ENCODE measurements around the gene ILDR2.

Gene ILDR2

GRCh38 chr1:166972826-166973225, 2.5 kb downstream of the ILDR2 start:
- no peak for TF ChIP-seq CTCF (IDR thresholded peaks at IDR 0.05; ENCODE audit: control insufficient read depth, insufficient read depth, low read depth, low read length, missing control alignments)
- no peak for DNase-seq (ENCODE audit: low read depth)
- H3K4me3 ChIP-seq (ENCODE audit: control insufficient read depth, low read depth, low read length), result no peak overlapping the region

GRCh38 chr1:166972193-166972592, 3.1 kb downstream of the ILDR2 start:
- H3K4me3 ChIP-seq (ENCODE audit: control insufficient read depth, low read depth, low read length), result no peak overlapping the region
- TF ChIP-seq CTCF (IDR thresholded peaks at IDR 0.05; ENCODE audit: control insufficient read depth, insufficient read depth, low read depth, low read length, missing control alignments), result no peak
- DNase-seq (ENCODE audit: low read depth), result no peak

GRCh38 chr1:166971252-166971651, 4.1 kb downstream of the ILDR2 start:
- DNase-seq (ENCODE audit: low read depth), result no peak

GRCh38 chr1:166969074-166969677, 6.2 kb downstream of the ILDR2 start:
- TF ChIP-seq CTCF (IDR thresholded peaks at IDR 0.05; ENCODE audit: control insufficient read depth, insufficient read depth, low read depth, low read length, missing control alignments), result no peak
- no peak for DNase-seq (ENCODE audit: low read depth)
- no peak overlapping the region for H3K4me3 ChIP-seq (ENCODE audit: control insufficient read depth, low read depth, low read length)

More at GRCh38 chr1:166971252-166971651, 4.1 kb downstream of the ILDR2 start:
- no peak overlapping the region for H3K4me3 ChIP-seq (ENCODE audit: control insufficient read depth, low read depth, low read length)
- TF ChIP-seq CTCF (IDR thresholded peaks at IDR 0.05; ENCODE audit: control insufficient read depth, insufficient read depth, low read depth, low read length, missing control alignments), result no peak

GRCh38 chr1:166960858-166961474, 14.4 kb downstream of the ILDR2 start:
- DNase-seq (ENCODE audit: low read depth), result no peak
- no peak for TF ChIP-seq CTCF (IDR thresholded peaks at IDR 0.05; ENCODE audit: control insufficient read depth, insufficient read depth, low read depth, low read length, missing control alignments)
- no peak overlapping the region for H3K4me3 ChIP-seq (ENCODE audit: control insufficient read depth, low read depth, low read length)

GRCh38 chr1:166956872-166957271, 18.5 kb downstream of the ILDR2 start:
- no peak for DNase-seq (ENCODE audit: low read depth)
- no peak for TF ChIP-seq CTCF (IDR thresholded peaks at IDR 0.05; ENCODE audit: control insufficient read depth, insufficient read depth, low read depth, low read length, missing control alignments)
- no peak overlapping the region for H3K4me3 ChIP-seq (ENCODE audit: control insufficient read depth, low read depth, low read length)

Data from AG09309 (cell line).